ENCODE data around the gene AQP7.
"Not testable (repeated sequence)": the region's sequence is repeated elsewhere in the genome, so short reads cannot be mapped to it uniquely, and the experiment has no call there.

AQP7 gene

DNA sequence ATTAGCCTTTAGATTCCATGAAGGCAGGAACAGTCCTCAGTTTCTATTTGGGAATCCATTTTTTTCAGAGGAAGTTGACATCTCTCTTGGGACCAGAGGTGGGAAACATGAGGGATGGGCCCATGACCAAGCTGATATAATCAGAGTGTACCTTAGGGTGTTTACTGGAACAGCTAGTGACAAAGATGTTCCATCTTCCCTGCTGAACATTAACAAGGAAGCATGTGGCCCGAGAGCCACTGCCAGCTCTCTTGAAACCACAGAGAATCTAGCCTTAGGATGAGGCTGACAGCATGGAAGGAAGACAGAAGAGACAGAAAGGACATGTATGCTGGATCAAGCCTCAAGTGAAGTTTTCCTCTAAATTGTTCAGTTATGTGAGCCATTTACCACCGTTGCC lies 29.1 kb upstream of the AQP7 start:
- no peak for DNase-seq

- DNase-seq, result no peak
Measured at GRCh38 chr9:33430942-33431341, 28.6 kb upstream of the AQP7 start.

GRCh38 chr9:33429256-33429985 lies 27.1 kb upstream of the AQP7 start:
- no peak for DNase-seq

- no peak for DNase-seq
Measured at GRCh38 chr9:33426843-33427293, 24.5 kb upstream of the AQP7 start.

DNA sequence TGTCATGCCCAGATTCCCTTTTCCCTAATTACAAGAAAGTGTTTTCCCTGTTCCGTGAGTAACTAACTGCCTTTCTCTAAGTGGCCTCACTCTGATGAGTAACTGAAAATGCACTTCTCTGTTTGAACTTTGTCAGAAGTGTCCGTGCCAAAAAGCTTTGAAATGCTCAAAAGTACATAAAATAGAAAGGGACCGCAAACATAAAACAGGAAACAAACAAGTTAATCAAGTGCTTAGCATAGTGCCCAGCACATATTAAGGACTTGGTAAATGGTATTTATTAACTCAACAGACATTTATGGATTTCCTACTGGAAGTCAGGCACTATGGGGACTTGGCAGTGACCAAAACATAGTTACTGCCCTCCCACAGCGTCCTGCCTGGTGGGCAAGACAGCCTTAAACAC lies 22.8 kb upstream of the AQP7 start:
- no peak for DNase-seq

DNA sequence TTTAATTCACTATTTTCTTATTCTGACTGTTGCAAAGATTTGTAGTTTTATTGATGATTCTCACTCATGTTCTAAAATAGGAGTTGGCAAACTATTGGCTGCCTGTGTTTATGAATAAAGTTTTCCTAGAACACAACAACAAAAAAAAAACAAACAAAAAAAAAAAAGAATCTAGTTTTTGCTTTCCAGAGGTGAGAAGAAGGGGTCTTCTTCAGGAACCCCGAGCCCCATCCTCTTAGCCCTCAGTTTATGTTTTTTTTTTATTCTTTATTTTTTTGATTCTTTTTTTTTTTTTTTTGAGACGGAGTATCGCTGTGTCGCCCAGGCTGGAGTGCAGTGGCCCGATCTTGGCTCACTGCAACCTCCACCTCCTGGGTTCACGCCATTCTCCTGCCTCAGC lies 22.1 kb upstream of the AQP7 start:
- not testable (repeated sequence) for DNase-seq

GRCh38 chr9:33424043-33424442 lies 21.7 kb upstream of the AQP7 start:
- not testable (repeated sequence) for DNase-seq

DNA sequence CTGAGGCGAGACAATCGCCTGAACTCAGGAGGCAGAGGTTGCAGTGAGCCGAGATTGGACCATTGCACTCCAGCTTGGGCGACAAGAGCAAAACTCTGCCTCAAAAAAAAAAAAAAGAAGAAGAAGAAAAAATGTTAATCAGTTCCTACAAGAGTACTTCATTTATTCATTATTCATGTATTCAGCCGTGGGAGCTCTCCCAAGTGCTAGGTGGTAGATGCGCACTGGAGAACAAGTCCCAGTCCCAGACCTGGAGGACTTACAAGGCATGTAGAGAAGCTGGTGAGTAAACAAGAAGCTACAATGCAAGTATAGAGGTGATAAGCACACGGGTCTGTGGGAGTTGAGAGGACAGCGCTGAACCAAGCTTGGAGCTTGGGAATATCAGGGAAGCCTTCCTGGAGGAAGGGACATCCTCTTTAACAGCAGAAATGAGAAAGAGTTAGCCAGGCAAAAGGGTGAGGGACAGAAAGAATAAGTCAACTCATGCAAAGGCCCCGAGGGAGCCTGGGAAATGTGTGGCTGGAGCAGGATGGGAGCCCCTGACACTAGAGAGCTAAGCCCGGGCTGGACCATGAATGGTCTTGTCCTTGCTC lies 17.4 kb upstream of the AQP7 start:
- no peak for DNase-seq

GRCh38 chr9:33418090-33418489 lies 15.7 kb upstream of the AQP7 start:
- no peak for DNase-seq

DNA sequence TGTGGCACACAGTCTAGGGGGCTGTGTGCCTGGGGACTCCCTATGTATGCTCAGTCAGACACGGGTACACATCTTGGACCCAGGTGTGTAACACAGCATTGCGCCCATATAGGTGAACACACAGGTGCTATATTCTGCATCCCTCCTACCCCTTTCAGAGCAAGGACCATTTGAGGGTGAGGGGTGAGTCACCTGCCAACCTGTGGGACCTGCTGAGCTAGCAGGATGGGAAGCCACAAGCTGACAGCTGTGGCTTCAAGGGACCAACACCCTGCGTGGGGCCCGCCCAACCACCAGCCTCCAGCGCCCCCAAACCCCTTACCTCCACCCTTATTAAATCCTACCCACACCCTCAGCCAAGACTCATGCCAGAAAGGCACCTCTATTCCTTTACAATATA lies 14.6 kb upstream of the AQP7 start:
- DNase-seq, result no peak

- DNase-seq, result peak; percentile 2 to 25
Measured at GRCh38 chr9:33415501-33416038, 13.2 kb upstream of the AQP7 start.

GRCh38 chr9:33414889-33415500 lies 12.6 kb upstream of the AQP7 start:
- DNase-seq, result no peak

GRCh38 chr9:33414268-33414667 lies 11.9 kb upstream of the AQP7 start:
- DNase-seq, result no peak

GRCh38 chr9:33408087-33408486 lies 5.7 kb upstream of the AQP7 start:
- no peak for DNase-seq

DNA sequence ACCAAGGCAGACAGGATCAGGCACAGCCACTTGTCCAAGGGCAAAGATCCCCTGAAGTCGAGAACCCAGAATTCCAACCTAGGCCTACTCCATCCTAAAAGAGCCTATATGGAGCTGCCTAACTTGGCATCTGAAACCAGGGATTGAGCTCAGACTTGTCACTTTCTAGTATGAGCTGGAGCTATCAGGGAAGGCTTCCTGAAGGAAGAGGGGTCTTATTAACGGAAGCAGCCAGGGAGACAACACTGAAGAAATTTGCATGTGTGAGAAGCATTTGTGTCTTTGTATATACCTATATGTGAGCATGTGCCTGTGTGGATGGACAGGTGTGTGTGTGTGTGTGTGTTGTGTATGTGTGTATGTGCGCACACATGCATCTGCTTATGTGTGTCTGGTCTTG lies 4.7 kb upstream of the AQP7 start:
- no peak for DNase-seq

- DNase-seq, result no peak
Measured at GRCh38 chr9:33404788-33405362, 2.5 kb upstream of the AQP7 start.

- DNase-seq, result no peak
Measured at GRCh38 chr9:33403941-33404787, 1.8 kb upstream of the AQP7 start.

- DNase-seq, result not testable (repeated sequence)
Measured at GRCh38 chr9:33401809-33402208, 559 bp downstream of the AQP7 start.

DNA sequence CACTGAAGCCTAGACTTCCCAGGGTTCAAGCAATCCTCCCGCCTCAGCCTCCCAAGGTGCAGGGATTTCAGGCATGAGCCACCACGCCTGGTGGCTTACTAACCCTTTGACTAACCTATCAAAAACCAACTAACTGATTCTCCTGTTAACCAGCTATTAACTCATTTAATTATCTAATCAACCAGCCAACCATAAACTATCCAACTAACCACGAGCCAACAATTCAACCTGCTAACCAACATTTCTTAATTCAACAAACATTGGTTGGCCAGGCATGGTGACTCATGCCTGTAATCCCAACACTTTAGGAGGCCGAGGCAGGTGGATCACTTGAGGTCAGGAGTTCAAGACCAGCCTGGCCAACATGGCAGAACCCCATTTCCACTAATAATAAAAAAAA lies 3.3 kb downstream of the AQP7 start:
- DNase-seq, result not testable (repeated sequence)

- DNase-seq, result not testable (repeated sequence)
Measured at GRCh38 chr9:33397801-33398200, 4.6 kb downstream of the AQP7 start.

- not testable (repeated sequence) for DNase-seq
Measured at GRCh38 chr9:33395159-33395879, 7.0 kb downstream of the AQP7 start.

- not testable (repeated sequence) for DNase-seq
Measured at GRCh38 chr9:33393986-33394385, 8.4 kb downstream of the AQP7 start.

Data from NCI-H187 (cell line).